Right lobe of liver (tissue), 4 donors: ENCODE results near the gene ZFAND2B.
"Not testable (repeated sequence)": the region's sequence is repeated elsewhere in the genome, so short reads cannot be mapped to it uniquely, and the experiment has no call there.

Experiments
- POLR2A ChIP-seq: fragments of 450-650 bp; IDR thresholded peaks from one replicate; pipeline ENCODE4 v1.6.1; 2017; ENCODE audit warnings: antibody characterized with exemption, mild to moderate bottlenecking
- TF ChIP-seq, protein P1 (sequence below), 4 donors: fragments of 200-600 bp in 3 of 4; fragments of 450-650 bp in 1 of 4; IDR thresholded peaks; one replicate each; pipeline versions ENCODE4 v1.5.1 to v1.8.0; 2016 to 2022; ENCODE audit warnings: antibody characterized with exemption in 4 of 4, mild to moderate bottlenecking in 2 of 4
- donor health status: DM: no; HTN: no; CAD: no.
- donor health status: DM: no; HTN: no; CAD: no.
- donor health status: DM: no; HTN: yes; CAD: no.

GRCh38 chr2:219200502-219201326 lies 5.9 kb upstream of the ZFAND2B start:
- TF ChIP-seq, protein P1, sequence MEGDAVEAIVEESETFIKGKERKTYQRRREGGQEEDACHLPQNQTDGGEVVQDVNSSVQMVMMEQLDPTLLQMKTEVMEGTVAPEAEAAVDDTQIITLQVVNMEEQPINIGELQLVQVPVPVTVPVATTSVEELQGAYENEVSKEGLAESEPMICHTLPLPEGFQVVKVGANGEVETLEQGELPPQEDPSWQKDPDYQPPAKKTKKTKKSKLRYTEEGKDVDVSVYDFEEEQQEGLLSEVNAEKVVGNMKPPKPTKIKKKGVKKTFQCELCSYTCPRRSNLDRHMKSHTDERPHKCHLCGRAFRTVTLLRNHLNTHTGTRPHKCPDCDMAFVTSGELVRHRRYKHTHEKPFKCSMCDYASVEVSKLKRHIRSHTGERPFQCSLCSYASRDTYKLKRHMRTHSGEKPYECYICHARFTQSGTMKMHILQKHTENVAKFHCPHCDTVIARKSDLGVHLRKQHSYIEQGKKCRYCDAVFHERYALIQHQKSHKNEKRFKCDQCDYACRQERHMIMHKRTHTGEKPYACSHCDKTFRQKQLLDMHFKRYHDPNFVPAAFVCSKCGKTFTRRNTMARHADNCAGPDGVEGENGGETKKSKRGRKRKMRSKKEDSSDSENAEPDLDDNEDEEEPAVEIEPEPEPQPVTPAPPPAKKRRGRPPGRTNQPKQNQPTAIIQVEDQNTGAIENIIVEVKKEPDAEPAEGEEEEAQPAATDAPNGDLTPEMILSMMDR (IDR thresholded peaks at IDR 0.05), result not testable (repeated sequence)
- not testable (repeated sequence) for TF ChIP-seq POLR2A
